Thyroid gland (tissue), 4 donors: ENCODE measurements around the gene DNHD1.

Source experiments
- POLR2A ChIP-seq, 2 donors: fragments of 450-650 bp; IDR thresholded peaks; one replicate each; pipeline ENCODE4 v1.6.1; 2017; ENCODE audit warnings: antibody characterized with exemption in 2 of 2, mild to moderate bottlenecking in 2 of 2, moderate library complexity in 1 of 2
- TF ChIP-seq, protein P1 (sequence below), 6 experiments: fragments of 200-600 bp in 3 of 6; fragments of 450-650 bp in 3 of 6; sonication (generic) in 3 of 6; IDR thresholded peaks; one replicate each; pipeline ENCODE4 v1.5.1; 2016 to 2019; ENCODE audit warnings: antibody characterized with exemption in 6 of 6, mild to moderate bottlenecking in 2 of 6, inconsistent platforms in 1 of 6, moderate library complexity in 1 of 6

- no peak for TF ChIP-seq POLR2A (IDR thresholded peaks at IDR 0.05)
- TF ChIP-seq, protein P1, sequence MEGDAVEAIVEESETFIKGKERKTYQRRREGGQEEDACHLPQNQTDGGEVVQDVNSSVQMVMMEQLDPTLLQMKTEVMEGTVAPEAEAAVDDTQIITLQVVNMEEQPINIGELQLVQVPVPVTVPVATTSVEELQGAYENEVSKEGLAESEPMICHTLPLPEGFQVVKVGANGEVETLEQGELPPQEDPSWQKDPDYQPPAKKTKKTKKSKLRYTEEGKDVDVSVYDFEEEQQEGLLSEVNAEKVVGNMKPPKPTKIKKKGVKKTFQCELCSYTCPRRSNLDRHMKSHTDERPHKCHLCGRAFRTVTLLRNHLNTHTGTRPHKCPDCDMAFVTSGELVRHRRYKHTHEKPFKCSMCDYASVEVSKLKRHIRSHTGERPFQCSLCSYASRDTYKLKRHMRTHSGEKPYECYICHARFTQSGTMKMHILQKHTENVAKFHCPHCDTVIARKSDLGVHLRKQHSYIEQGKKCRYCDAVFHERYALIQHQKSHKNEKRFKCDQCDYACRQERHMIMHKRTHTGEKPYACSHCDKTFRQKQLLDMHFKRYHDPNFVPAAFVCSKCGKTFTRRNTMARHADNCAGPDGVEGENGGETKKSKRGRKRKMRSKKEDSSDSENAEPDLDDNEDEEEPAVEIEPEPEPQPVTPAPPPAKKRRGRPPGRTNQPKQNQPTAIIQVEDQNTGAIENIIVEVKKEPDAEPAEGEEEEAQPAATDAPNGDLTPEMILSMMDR (IDR thresholded peaks at IDR 0.05): peak in 5 of 6 experiments; percentile 30 to 67 (median 67)
Observed at GRCh38 chr11:6505577-6506240, 8.6 kb downstream of the DNHD1 start.
